ENCODE results near the gene ENTHD1. TPM values are rescaled to one million over a fixed set of nuclear protein-coding genes. Genes with fewer than 3 reads are reported as not detected.

ENTHD1 gene
- total and polyA plus RNA-seq, 2 donors (not counting 3 experiments of a cell fraction or from before 2014, with no cell fraction given), result not detected

DNA sequence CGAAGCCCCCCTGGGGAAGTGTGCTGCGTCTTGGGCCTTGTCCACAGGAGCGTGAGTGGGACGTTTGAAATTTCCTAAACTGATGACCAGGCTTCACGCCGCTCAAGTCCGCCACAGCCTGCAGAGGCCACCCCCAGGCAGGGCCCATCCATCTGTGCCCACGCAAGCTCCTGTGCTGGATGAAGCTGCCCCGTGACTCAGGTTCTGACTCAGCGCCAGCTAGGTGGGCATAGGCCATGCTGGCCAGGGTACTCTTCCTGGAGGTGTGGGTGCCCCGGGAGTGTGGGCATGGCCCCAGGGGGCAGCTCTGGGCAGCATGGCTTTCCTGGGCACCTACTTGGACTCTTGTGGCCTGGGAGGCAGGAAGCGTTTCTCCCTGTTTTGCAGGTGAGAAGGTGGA, 188.2 kb downstream of the ENTHD1 start:
- Histone ChIP-seq H3K36me3 (ENCODE audit: control insufficient read depth in 2 of 2, extremely low read depth in 1 of 2, insufficient read depth in 2 of 2, low read length in 2 of 2) (no peaks in the 10 kb centered on the region), H3K9me3 (replicated peaks; ENCODE audit: control insufficient read depth, insufficient read depth, low read length) (no peaks in the 10 kb centered on the region), H3K4me1 (ENCODE audit: control insufficient read depth, extremely low read depth, insufficient read depth, low read length) (no peaks in the 10 kb centered on the region), H3K27me3 (ENCODE audit: control insufficient read depth in 2 of 2, insufficient read depth in 2 of 2, low read length in 2 of 2) (no peaks in the 10 kb centered on the region), H4K20me1 (replicated peaks; ENCODE audit: control insufficient read depth, extremely low read depth, insufficient read depth, low read length) (no peaks in the 10 kb centered on the region), H3K79me2 (ENCODE audit: control insufficient read depth, insufficient read depth, low read length) (no peaks in the 10 kb centered on the region), H3K27ac (ENCODE audit: insufficient read depth, low read depth, low read length) (no peak overlapping the region), H3K4me2 (ENCODE audit: insufficient read depth, low read length) (no peak overlapping the region), H3K9me1 (replicated peaks; ENCODE audit: control insufficient read depth, extremely low read depth, insufficient read depth, low read length) (no peaks in the 10 kb centered on the region), H3K9ac (replicated peaks; ENCODE audit: extremely low read depth, insufficient read depth, low read length) (no peak overlapping the region), H3K4me3 (replicated peaks in 1 of 3; ENCODE audit: insufficient read depth in 1 of 3, low read depth in 1 of 3, low read length in 3 of 3) (no peak overlapping the region), H2AFZ (ENCODE audit: low read depth, low read length) (no peak overlapping the region)
- dilution Hi-C loops (cut with MboI; ENCODE audit: extremely low pct_ligation_motif_present, low sequenced_read_pairs), result no loop called here
- BruUV-seq (replicated peaks), result no TSS peak
- CTCF ChIA-PET, result interaction anchor here (0.7 to 1.6 kb wide), 2 partner anchors 81 to 320 kb away, joined by 3 to 4 read pairs; no protein-coding TSS in a partner anchor
- DNase-seq (ENCODE audit: low read depth, low spot score), result no peak
- no peak for TF ChIP-seq POLR2AphosphoS5 (IDR thresholded peaks at IDR 0.05; ENCODE audit: insufficient read depth, low read depth, low read length)
- no peak for TF ChIP-seq JUN (IDR thresholded peaks at IDR 0.05; ENCODE audit: borderline replicate concordance, insufficient read depth, insufficient read length, low read depth)
- intact Hi-C loops (cut with micrococcal nuclease), result no loop called here
- POLR2A ChIA-PET, result no interaction called here
- FAIRE-seq, result no peak

DNA sequence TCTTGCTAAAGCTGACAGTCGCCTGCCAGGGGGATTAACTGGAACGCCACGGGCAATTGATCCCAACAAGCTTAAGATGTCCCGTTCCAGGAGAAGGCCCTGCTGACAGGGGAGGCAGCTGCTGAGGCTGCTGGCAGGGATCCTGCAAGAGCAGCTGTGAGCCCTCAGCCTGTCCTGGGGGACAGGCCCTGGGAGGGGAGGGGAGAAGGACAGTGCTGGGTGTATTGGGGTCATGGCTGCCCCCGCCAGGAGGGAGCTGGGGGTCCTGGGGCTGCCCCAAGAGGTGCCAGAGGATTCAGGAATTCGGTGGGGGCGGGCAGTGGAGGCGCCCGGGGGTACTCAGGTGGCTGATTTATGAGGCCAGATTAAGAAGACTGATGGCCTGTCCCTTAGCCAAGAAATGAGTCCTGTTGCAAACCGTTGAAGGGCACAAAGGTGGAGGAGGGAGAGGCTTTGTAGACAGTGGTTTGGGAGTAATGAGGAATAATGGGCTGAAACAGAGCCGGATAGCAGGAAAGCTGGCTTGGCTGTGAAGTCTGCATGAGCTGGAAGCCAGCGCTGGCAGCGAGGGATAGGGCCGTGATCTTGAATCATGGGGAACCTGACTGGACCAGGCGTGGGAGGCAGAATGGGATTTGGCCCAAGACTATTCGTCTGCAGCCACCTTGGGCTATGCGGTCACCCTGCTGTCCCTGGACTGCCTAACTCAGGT, 189.5 kb downstream of the ENTHD1 start:
- Histone ChIP-seq H4K20me1 (replicated peaks; ENCODE audit: control insufficient read depth, extremely low read depth, insufficient read depth, low read length) (no peaks in the 10 kb centered on the region), H3K27ac (ENCODE audit: insufficient read depth, low read depth, low read length) (no peak overlapping the region), H3K4me2 (ENCODE audit: insufficient read depth, low read length) (no peak overlapping the region), H3K27me3 (ENCODE audit: control insufficient read depth in 2 of 2, insufficient read depth in 2 of 2, low read length in 2 of 2) (no peaks in the 10 kb centered on the region), H3K9me1 (replicated peaks; ENCODE audit: control insufficient read depth, extremely low read depth, insufficient read depth, low read length) (no peaks in the 10 kb centered on the region), H3K9me3 (replicated peaks; ENCODE audit: control insufficient read depth, insufficient read depth, low read length) (no peaks in the 10 kb centered on the region), H3K4me1 (ENCODE audit: control insufficient read depth, extremely low read depth, insufficient read depth, low read length) (no peaks in the 10 kb centered on the region), H3K79me2 (ENCODE audit: control insufficient read depth, insufficient read depth, low read length) (no peaks in the 10 kb centered on the region), H3K4me3 (replicated peaks in 1 of 3; ENCODE audit: insufficient read depth in 1 of 3, low read depth in 1 of 3, low read length in 3 of 3) (no peak overlapping the region), H2AFZ (ENCODE audit: low read depth, low read length) (no peak overlapping the region), H3K9ac (replicated peaks; ENCODE audit: extremely low read depth, insufficient read depth, low read length) (no peak overlapping the region), H3K36me3 (ENCODE audit: control insufficient read depth in 2 of 2, extremely low read depth in 1 of 2, insufficient read depth in 2 of 2, low read length in 2 of 2) (no peaks in the 10 kb centered on the region)
- CTCF ChIA-PET, result no interaction called here
- FAIRE-seq, result no peak
- DNase-seq (ENCODE audit: low read depth, low spot score), result no peak
- intact Hi-C loops (cut with micrococcal nuclease) (no loop called here), dilution Hi-C loops (cut with MboI; ENCODE audit: extremely low pct_ligation_motif_present, low sequenced_read_pairs) (no loop called here)
- TF ChIP-seq GATA2 (IDR thresholded peaks at IDR 0.05; ENCODE audit: insufficient read depth, insufficient read length, low read depth, low read length) (no peak), JUN (IDR thresholded peaks at IDR 0.05; ENCODE audit: borderline replicate concordance, insufficient read depth, insufficient read length, low read depth) (no peak), FOS (IDR thresholded peaks at IDR 0.05; ENCODE audit: borderline replicate concordance, insufficient read depth, low read length) (no peak), EZH2 (IDR thresholded peaks at IDR 0.05; ENCODE audit: borderline replicate concordance, low read depth, low read length, severe bottlenecking) (no peak), POLR2A (IDR thresholded peaks at IDR 0.05; ENCODE audit: low read depth, low read length) (no peak)
- POLR2A ChIA-PET, result no interaction called here
- BruUV-seq (replicated peaks), result no TSS peak
